ENCODE results near the gene CTU1.

Gene CTU1

DNA sequence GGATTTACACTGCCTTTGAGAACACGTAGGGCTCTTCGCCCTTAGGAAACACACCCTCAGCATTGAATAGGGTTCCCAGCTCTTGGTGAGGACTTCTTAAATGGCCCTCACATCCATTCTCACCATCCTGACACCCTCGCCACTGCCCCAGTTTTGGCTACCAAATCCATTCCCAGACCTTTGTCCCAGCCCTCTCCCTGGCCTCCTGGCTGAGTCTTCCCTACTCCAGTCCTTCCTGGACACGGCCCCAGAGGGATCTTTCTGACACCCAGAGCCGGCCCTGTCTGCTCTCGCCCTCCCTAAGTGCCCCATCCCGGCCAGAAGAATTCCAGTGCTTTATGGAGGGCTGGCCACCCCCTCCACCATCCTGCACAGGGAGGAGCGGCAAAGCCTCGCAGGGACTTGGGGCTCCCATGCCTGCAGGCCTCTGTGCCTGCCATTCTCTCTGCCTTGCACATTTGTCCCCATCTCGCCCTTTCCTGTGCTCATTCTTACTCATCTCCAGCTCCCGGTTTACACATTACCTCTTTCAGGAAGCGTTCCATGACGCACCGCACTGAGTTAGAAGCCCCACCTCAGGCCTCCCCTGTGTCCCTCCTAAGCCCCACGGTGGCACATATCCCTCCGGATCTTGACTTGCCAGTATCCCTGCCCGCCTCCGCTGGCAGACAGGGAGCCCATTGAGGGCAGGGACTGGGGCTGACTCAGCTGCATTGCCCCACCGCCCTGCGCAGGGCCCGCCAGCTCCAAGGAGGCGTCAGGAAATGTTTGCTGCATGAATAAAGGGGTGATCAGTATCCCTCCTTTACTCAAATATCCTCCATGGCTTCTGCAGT is 14.5 kb downstream of the CTU1 start:
- Histone ChIP-seq H3K36me3 (replicated peaks) (no peaks in the 10 kb centered on the region), H3K27me3 (ENCODE audit: low read depth) (no peaks in the 10 kb centered on the region), H3K9me3 (no peaks in the 10 kb centered on the region), H3K4me1 (no peaks in the 10 kb centered on the region), H3K4me3 (no peak overlapping the region)
- DNase-seq (ENCODE audit: low spot score in 2 of 2): no peak
- in situ Hi-C loops (cut with MboI; ENCODE audit: low sequenced_read_pairs): loop anchor here (5.0 to 10.0 kb wide), 2 partner anchors 71 to 169 kb away; no protein-coding TSS in a partner anchor

- Histone ChIP-seq H3K4me1 (no peaks in the 10 kb centered on the region), H3K27me3 (ENCODE audit: low read depth) (no peaks in the 10 kb centered on the region), H3K9me3 (no peaks in the 10 kb centered on the region), H3K36me3 (replicated peaks) (no peaks in the 10 kb centered on the region), H3K4me3 (no peak overlapping the region)
- in situ Hi-C loops (cut with MboI; ENCODE audit: low sequenced_read_pairs): loop anchor here (5.0 to 10.0 kb wide), 2 partner anchors 71 to 168 kb away; no protein-coding TSS in a partner anchor
- no peak for DNase-seq (ENCODE audit: low spot score in 2 of 2)
Observed at GRCh38 chr19:51093101-51093500, 15.1 kb downstream of the CTU1 start.

DNA sequence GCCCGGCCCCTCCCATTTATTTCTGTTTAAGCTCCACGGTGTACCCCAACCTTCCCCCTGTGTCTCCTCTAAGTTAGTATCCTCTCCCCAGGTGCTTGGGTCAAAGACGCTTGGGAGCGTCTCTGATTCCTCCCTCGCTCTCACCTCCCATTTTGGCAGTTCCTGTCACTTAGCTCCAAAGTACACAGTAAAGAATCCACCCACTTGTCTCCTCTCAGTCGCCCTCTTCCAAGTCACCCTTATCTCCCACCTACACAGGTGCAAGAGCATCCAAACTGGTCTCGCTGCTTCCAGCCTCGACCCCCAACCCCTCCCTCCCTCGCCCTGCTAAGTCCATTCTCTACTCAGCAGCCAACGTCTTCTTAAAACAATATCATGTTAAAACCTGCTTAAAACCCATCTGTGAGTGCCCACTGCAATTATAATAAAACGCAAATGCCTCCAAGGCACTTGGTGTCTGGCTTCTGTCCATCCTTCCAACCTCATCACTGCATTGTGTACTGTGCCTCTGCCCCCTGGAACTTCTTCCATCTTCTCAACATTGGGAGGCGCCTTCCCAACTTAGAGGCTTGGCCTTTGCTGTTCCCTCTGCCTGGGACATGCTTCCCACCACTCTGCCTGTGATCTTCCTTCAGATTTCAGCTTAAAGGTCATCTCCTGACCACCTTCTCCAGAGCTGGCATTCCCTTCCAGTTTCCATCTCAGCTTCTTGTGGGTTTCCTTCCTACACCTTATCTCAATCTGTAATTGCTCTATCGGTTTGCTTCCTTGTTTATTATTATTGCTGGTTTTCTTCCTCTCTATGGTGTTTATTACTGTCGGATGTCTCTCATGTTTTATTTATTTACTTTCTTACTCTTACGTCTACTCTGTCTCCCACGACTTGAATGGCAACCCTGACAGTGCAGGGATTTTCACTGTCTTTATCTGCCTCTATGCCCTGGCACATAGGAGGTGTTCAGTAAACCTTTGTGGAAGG is 16.0 kb downstream of the CTU1 start:
- no peak for DNase-seq (ENCODE audit: low spot score in 2 of 2)
- Histone ChIP-seq H3K4me1 (no peaks in the 10 kb centered on the region), H3K36me3 (replicated peaks) (no peaks in the 10 kb centered on the region), H3K9me3 (no peaks in the 10 kb centered on the region), H3K27me3 (ENCODE audit: low read depth) (no peaks in the 10 kb centered on the region), H3K4me3 (no peak overlapping the region)
- in situ Hi-C loops (cut with MboI; ENCODE audit: low sequenced_read_pairs): loop anchor here (5.0 to 10.0 kb wide), 2 partner anchors 70 to 167 kb away; no protein-coding TSS in a partner anchor

DNA sequence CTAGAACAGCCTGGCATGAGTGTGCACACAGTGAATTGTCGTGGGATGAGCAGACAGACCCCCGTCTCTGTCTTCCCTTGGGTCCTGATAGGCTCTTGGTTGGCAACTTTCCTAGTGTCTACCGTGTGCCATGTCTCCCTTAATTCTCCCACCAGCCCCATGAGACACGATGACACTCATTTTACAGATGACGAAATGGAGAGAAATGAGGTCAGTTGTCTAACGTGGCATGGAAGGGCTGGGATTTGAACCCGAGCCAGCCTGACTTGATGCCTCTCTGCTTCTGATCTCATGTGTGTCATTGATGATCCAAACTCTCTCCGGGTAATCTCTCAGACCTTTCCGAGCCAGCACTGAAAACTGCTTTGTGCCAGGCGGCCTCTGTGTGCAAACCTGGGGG is 17.1 kb downstream of the CTU1 start:
- in situ Hi-C loops (cut with MboI; ENCODE audit: low sequenced_read_pairs): loop anchor here (5.0 to 10.0 kb wide), 2 partner anchors 69 to 166 kb away; no protein-coding TSS in a partner anchor
- Histone ChIP-seq H3K27me3 (ENCODE audit: low read depth) (no peaks in the 10 kb centered on the region), H3K4me1 (no peaks in the 10 kb centered on the region), H3K4me3 (no peak overlapping the region), H3K9me3 (no peaks in the 10 kb centered on the region), H3K36me3 (replicated peaks) (no peaks in the 10 kb centered on the region)
- no peak for DNase-seq (ENCODE audit: low spot score in 2 of 2)

- in situ Hi-C loops (cut with MboI; ENCODE audit: low sequenced_read_pairs): loop anchor here (5.0 to 10.0 kb wide), 2 partner anchors 68 to 166 kb away; no protein-coding TSS in a partner anchor
- Histone ChIP-seq H3K27me3 (ENCODE audit: low read depth) (no peaks in the 10 kb centered on the region), H3K4me3 (no peak overlapping the region), H3K36me3 (replicated peaks) (no peaks in the 10 kb centered on the region), H3K4me1 (no peaks in the 10 kb centered on the region), H3K9me3 (no peaks in the 10 kb centered on the region)
- no peak for DNase-seq (ENCODE audit: low spot score in 2 of 2)
Observed at GRCh38 chr19:51090471-51090870, 17.7 kb downstream of the CTU1 start.

GRCh38 chr19:51089786-51090185 is 18.4 kb downstream of the CTU1 start:
- Histone ChIP-seq H3K9me3 (no peaks in the 10 kb centered on the region), H3K4me3 (no peak overlapping the region), H3K4me1 (no peaks in the 10 kb centered on the region), H3K27me3 (ENCODE audit: low read depth) (no peaks in the 10 kb centered on the region), H3K36me3 (replicated peaks) (no peaks in the 10 kb centered on the region)
- no peak for DNase-seq (ENCODE audit: low spot score in 2 of 2)
- in situ Hi-C loops (cut with MboI; ENCODE audit: low sequenced_read_pairs): loop anchor here (5.0 to 10.0 kb wide), 2 partner anchors 67 to 165 kb away; no protein-coding TSS in a partner anchor

GRCh38 chr19:51086153-51086850 is 21.9 kb downstream of the CTU1 start:
- H3K4me3 ChIP-seq: no peak overlapping the region
- no peak for DNase-seq (ENCODE audit: low spot score in 2 of 2)
- in situ Hi-C loops (cut with MboI; ENCODE audit: low sequenced_read_pairs): no loop called here

DNA sequence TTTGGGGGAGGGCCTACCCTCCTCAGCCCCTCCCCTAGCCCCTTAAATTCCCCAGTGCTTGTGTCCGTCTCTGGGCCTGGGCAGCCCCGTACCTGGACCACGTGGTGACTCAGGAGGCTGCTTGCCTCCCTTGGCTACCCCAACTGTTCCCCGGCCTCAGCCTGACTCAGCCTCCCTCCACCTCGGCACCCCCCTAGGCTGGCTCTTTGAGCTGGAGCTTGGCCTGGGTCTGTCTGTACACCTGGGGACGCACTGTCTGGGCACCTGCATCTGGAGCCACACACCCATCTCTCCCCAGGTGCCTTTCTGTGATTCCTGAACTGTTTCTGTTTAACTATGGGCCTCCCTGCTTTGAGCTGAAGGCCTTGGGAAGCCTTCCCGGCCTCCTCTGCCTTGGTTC is 23.7 kb downstream of the CTU1 start:
- in situ Hi-C loops (cut with MboI; ENCODE audit: low sequenced_read_pairs): no loop called here
- Histone ChIP-seq H3K9me3 (no peaks in the 10 kb centered on the region), H3K4me3 (no peak overlapping the region), H3K4me1 (no peaks in the 10 kb centered on the region), H3K27me3 (ENCODE audit: low read depth) (no peaks in the 10 kb centered on the region), H3K36me3 (replicated peaks) (no peaks in the 10 kb centered on the region)
- DNase-seq (ENCODE audit: low spot score in 2 of 2): no peak

More at GRCh38 chr19:51086153-51086850, 21.9 kb downstream of the CTU1 start:
- Histone ChIP-seq H3K9me3 (no peaks in the 10 kb centered on the region), H3K27me3 (ENCODE audit: low read depth) (no peaks in the 10 kb centered on the region), H3K36me3 (replicated peaks) (no peaks in the 10 kb centered on the region), H3K4me1 (no peaks in the 10 kb centered on the region)

GRCh38 chr19:51083783-51084182 is 24.4 kb downstream of the CTU1 start:
- Histone ChIP-seq H3K4me3 (no peak overlapping the region), H3K9me3 (no peaks in the 10 kb centered on the region), H3K27me3 (ENCODE audit: low read depth) (no peaks in the 10 kb centered on the region), H3K4me1 (no peaks in the 10 kb centered on the region), H3K36me3 (replicated peaks) (no peaks in the 10 kb centered on the region)
- DNase-seq (ENCODE audit: low spot score in 2 of 2): no peak
- in situ Hi-C loops (cut with MboI; ENCODE audit: low sequenced_read_pairs): no loop called here

DNA sequence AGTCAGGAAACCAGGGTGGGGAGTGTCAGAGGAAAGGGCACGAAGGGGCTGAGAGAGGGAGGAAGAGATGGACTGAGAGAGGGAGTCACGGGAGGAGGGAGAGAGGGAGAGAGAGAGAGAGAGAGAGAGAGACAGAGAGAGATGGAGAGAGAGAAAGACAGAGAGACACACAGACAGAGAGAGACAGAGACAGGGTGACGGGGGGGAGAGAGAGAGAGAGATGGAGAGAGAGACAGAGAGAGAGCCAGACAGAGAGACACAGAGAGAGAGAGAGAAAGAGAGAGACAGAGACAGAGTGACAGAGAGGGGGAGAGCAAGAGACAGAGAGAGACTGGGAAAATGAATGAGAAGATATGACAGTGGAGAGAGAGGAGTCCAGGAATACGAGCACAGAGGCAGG is 25.0 kb downstream of the CTU1 start:
- Histone ChIP-seq H3K9me3 (no peaks in the 10 kb centered on the region), H3K4me3 (no peak overlapping the region), H3K4me1 (no peaks in the 10 kb centered on the region), H3K36me3 (replicated peaks) (no peaks in the 10 kb centered on the region), H3K27me3 (ENCODE audit: low read depth) (no peaks in the 10 kb centered on the region)
- in situ Hi-C loops (cut with MboI; ENCODE audit: low sequenced_read_pairs): no loop called here
- DNase-seq (ENCODE audit: low spot score in 2 of 2): no peak

GRCh38 chr19:51082611-51083010 is 25.6 kb downstream of the CTU1 start, which contains the start of gene KLK14:
Gene KLK14, minus strand, starts transcription at chr19:51082887. Its CDS starts 273 bp downstream, at chr19:51082614.
- in situ Hi-C loops (cut with MboI; ENCODE audit: low sequenced_read_pairs): no loop called here
- Histone ChIP-seq H3K9me3 (no peaks in the 10 kb centered on the region), H3K36me3 (replicated peaks) (no peaks in the 10 kb centered on the region)

GRCh38 chr19:51081476-51081875 is 26.7 kb downstream of the CTU1 start:
- in situ Hi-C loops (cut with MboI; ENCODE audit: low sequenced_read_pairs): no loop called here
- DNase-seq (ENCODE audit: low spot score in 2 of 2): no peak
- H3K9me3 ChIP-seq: no peaks in the 10 kb centered on the region
- H3K27me3 ChIP-seq (ENCODE audit: low read depth): no peaks in the 10 kb centered on the region
- no peaks in the 10 kb centered on the region for H3K4me1 ChIP-seq
- H3K4me3 ChIP-seq: no peak overlapping the region
- no peaks in the 10 kb centered on the region for H3K36me3 ChIP-seq (replicated peaks)

More at GRCh38 chr19:51082611-51083010, 25.6 kb downstream of the CTU1 start, which contains the start of gene KLK14:
- H3K4me3 ChIP-seq: no peak within 1 kb of the TSS
- H3K27me3 ChIP-seq (ENCODE audit: low read depth): no peaks in the 10 kb centered on the region
- no peak for DNase-seq (ENCODE audit: low spot score in 2 of 2)
- H3K4me1 ChIP-seq: no peaks in the 10 kb centered on the region

GRCh38 chr19:51079481-51080110 is 28.6 kb downstream of the CTU1 start:
- in situ Hi-C loops (cut with MboI; ENCODE audit: low sequenced_read_pairs): no loop called here
- no peaks in the 10 kb centered on the region for H3K27me3 ChIP-seq (ENCODE audit: low read depth)

More at GRCh38 chr19:51079481-51080110, 28.6 kb downstream of the CTU1 start:
- no peak for DNase-seq (ENCODE audit: low spot score in 2 of 2)
- no peaks in the 10 kb centered on the region for H3K4me1 ChIP-seq
- no peaks in the 10 kb centered on the region for H3K36me3 ChIP-seq (replicated peaks)
- no peak overlapping the region for H3K4me3 ChIP-seq
- no peaks in the 10 kb centered on the region for H3K9me3 ChIP-seq

Measured in HAP-1 (cell line).